Suppressor macrophage treated with lipopolysaccharide for 4 hours (primary cell): ENCODE results near the gene P2RX6.
"Not testable (repeated sequence)": the region's sequence is repeated elsewhere in the genome, so short reads cannot be mapped to it uniquely, and the experiment has no call there.

Experiments
- DNase-seq: peaks from one replicate; pipeline ENCODE4 v3.0.0-alpha.2; 2020

The P2RX6 gene

GRCh38 chr22:21060363-21060762 lies 45.4 kb downstream of the P2RX6 start:
- DNase-seq, result not testable (repeated sequence)

GRCh38 chr22:21061660-21062321 lies 46.8 kb downstream of the P2RX6 start:
- DNase-seq, result not testable (repeated sequence)

GRCh38 chr22:21064425-21064824 lies 49.5 kb downstream of the P2RX6 start:
- not testable (repeated sequence) for DNase-seq

- DNase-seq, result no peak
Observed at GRCh38 chr22:21064917-21065864, 50.2 kb downstream of the P2RX6 start.

GRCh38 chr22:21067075-21067900 lies 52.3 kb downstream of the P2RX6 start:
- DNase-seq, result no peak

GRCh38 chr22:21067901-21068680 lies 53.1 kb downstream of the P2RX6 start:
- DNase-seq, result no peak

GRCh38 chr22:21068681-21069276 lies 53.8 kb downstream of the P2RX6 start:
- no peak for DNase-seq

- DNase-seq, result no peak
Observed at GRCh38 chr22:21069375-21069774, 54.4 kb downstream of the P2RX6 start.

- no peak for DNase-seq
Observed at GRCh38 chr22:21070690-21071615, 56.0 kb downstream of the P2RX6 start.

GRCh38 chr22:21071796-21072195 lies 56.8 kb downstream of the P2RX6 start:
- DNase-seq, result not testable (repeated sequence)

GRCh38 chr22:21073023-21073422 lies 58.1 kb downstream of the P2RX6 start:
- no peak for DNase-seq

GRCh38 chr22:21073482-21073881 lies 58.5 kb downstream of the P2RX6 start:
- no peak for DNase-seq

GRCh38 chr22:21074102-21074715 lies 59.2 kb downstream of the P2RX6 start:
- DNase-seq, result peak; percentile 73

GRCh38 chr22:21075516-21076138 lies 60.7 kb downstream of the P2RX6 start:
- no peak for DNase-seq

GRCh38 chr22:21076912-21077625 lies 62.1 kb downstream of the P2RX6 start:
- no peak for DNase-seq
